Activated CD4-positive, CD25-positive, alpha-beta regulatory T cell treated with anti-CD3 and anti-CD28 coated beads, Interleukin-2, amount 50 U/mL, for 16 hours (primary cell): ENCODE results near the gene AMPD3.

Source experiments
- DNase-seq: peaks from one replicate; pipeline ENCODE4 v3.0.0-alpha.2; 2020; ENCODE audit warnings: low read depth, low spot score

The AMPD3 gene

GRCh38 chr11:10488121-10488933 lies 33.3 kb downstream of the AMPD3 start:
- DNase-seq = no peak

DNA sequence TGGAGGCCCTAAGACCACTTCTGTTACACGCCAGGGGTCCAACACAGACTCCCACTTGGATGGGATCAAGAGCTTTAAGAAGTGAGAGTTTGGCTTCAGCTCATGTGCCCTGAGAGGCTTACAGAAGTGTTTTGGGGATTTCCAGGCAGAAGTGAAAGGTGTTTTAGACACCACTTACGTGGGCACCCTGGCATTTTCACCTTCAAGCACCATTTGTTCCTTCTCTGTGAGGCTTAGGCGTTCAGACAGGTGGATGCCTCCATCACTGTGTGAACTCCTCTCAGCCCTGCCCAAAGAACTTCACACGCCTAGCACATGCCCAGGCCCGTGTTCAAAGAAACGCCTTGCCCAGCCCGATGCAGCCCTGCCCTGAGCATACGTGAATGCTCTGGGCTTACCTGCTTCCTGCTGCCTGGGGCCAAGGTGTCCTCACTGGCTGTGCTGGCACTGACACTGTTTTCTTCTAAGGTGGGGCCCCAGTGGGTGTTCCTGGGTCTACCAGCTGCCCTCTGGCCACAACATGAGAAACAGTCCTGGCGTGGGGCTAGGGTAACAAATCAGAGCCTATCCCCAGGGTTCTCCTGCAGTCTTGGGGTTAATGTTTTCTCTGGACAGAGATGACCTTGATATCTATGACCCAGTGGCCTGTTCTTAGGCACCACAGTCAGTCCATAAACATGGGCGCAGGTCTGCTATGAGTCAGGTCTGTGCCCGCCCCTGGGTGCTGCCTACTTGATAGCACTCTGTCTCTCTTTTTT lies 34.0 kb downstream of the AMPD3 start:
- no peak for DNase-seq

GRCh38 chr11:10490032-10490397 lies 35.0 kb downstream of the AMPD3 start:
- DNase-seq = no peak

DNA sequence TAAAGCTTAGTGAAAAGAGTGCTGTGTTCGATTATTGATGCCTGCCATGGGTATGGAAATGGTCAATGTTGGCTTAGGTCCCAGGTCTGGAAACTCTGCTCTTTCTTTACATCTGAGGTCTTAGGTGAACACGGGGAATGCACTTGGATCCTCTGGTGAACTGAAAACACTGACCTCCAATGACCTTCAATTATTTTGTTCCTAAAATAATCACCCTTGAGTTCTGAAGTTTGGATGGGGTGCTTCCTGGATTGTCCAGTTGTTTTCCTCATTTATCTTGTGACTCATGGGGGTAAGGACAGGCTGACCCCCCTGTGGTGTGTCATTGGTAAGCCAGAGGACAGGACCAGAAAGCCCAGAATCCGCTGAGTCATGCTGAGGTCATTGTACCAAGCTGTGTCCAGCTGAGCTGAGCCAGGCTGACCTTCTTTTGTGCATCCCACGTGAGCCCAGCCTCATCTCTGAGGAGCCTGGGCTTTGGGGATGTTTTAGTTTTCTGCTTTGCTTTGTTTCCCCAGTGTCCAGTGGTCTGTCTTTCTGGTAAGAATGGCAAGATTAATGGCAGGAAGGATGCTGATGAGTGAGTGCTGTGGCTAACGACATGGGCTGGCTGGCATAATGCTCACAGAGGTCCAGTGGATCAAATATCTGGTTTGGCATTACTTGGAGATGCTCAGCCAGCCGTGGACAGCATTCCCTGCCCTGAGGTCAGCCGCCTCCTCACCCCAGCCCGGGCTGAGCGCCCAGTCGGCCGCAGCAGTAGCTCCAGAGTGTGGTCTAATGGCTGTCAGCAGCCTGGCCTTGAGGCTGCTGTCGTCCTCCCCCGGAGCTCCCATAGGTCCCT lies 35.6 kb downstream of the AMPD3 start:
- DNase-seq = no peak

DNA sequence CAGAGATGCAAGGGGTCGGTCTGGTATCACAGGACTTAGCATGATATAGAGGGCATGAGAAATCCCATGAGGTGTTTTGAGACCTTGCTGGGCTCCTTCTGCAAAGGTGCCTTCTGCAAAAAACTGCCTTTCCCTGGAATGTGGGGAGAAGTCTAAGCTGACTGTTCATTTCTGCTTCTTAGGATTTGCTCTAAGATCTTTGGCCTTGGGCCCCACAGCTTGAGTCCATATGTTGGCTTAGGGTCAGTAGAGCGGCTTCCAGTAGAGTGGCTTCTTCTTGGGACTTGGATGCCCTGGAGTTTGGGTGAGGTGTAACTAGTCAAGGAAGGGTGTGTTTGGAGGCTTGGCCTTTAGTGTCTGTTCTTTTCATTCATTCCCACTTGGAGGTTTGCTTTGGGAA lies 37.0 kb downstream of the AMPD3 start:
- no peak for DNase-seq

- no peak for DNase-seq
Observed at GRCh38 chr11:10493041-10493663, 38.1 kb downstream of the AMPD3 start.

DNA sequence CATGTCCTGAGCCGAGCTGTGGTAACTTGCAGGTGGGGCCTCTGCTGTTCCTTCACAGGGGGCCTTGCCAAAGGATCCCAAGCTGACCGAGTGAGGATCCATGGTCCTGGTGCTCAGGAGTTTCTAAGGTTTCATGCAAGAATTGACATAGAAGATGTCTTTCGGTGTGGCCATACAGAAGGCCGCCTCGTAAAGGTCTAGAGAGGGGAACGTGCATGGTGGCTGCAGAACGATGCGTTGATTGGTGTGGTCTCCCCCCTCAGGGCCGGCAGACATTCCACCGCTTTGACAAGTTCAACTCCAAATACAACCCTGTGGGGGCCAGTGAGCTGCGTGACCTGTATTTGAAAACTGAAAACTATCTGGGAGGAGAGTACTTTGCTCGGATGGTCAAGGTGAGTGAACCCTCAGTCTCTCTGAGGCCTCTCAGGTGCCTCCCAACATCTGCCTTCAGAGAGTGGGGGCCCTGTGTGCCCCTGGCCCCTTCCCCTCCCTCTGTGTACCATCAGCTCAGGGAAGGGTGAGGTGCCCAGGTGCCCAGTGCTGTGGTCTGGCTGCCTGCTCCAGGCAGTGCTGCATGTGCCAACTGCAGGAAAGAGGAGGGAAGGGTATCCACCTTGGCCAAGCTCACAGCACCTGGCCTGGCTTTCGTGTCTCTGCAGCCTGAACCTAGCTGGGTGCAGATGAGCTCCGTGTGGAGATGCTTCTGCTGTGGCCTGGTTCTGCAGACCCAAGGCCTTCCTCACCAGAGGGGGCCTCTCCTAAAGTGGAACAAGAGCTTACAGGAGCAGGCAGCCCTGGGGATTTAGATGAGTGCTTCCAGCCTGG lies 39.8 kb downstream of the AMPD3 start:
- DNase-seq = no peak

DNA sequence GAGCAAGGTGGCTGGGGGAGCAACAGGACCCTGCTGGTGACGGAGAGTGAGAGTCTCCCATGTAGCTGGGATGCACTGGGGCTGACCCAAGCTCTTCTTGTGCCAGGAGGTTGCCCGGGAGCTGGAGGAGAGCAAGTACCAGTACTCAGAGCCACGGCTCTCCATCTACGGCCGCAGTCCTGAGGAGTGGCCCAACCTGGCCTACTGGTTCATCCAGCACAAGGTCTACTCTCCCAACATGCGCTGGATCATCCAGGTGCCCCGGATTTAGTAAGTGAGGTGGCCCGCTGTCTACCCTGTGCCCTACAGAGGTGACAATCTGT lies 40.4 kb downstream of the AMPD3 start:
- DNase-seq = no peak

DNA sequence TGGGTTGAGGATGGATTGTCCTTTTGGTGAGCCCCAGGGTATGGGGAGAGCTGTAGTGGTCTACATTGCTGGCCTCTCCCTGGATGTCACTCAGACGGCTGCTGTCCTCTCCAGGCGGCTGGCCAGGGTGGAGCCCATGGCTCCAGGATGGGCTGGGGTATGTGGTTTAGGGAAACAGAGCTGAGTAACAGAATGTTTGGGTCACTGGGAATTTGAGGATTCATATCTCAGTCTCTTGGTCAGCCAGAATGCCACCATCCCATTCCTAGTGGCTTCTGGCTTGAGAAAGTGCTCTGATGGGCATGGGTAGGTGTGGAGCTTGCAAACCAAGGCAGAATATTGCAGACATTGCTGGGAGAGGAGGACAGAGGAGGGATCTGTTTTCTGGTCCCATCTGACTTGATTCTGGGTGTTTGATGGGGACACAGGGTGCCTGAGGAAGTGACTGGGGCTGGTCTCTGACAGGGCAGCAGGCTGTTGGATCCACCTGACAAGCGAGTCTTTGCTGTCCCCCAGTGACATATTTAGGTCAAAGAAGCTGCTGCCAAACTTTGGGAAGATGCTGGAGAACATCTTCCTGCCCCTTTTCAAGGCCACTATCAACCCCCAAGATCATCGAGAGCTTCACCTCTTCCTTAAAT lies 41.4 kb downstream of the AMPD3 start:
- no peak for DNase-seq

- no peak for DNase-seq
Observed at GRCh38 chr11:10497371-10498021, 42.4 kb downstream of the AMPD3 start.

DNA sequence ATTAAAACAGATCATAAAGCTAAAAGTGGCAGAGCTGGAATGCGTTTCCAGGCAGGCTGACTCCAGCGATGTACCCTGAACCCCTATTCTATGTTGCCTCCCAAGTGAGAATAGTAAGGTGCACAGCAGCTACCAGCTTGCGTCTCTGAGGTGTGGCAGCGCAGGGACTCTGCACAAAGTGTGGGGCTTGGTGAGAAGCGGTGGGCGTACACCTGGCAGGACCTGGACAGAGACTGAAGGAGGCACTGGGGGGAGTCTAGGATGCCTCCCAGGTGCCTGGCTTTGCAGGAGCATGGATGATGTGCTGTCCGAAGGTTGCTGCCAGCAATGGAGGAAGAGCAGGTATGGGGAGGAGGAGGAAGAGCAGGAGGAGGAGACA lies 42.9 kb downstream of the AMPD3 start:
- no peak for DNase-seq

- no peak for DNase-seq
Observed at GRCh38 chr11:10498426-10499250, 43.6 kb downstream of the AMPD3 start.

DNA sequence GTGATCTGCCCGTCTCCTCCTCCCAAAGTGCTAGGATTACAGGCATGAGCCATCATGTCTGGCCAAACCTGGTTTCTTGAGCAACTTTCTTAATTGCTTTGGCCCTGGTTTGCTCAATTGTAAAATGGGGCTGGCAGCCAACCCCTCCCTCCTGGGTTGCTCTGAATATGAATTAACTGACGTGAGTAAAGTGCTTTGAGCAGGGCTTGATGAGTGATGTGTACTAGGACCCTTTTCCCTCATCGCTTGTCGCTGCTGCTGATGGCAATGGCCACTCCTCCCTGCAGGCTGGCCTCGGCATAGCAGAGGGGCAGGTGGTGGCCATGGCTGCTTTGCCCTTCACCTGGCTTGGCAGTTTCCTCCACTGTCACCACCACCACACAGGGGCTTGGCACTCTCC lies 44.4 kb downstream of the AMPD3 start:
- DNase-seq = no peak

DNA sequence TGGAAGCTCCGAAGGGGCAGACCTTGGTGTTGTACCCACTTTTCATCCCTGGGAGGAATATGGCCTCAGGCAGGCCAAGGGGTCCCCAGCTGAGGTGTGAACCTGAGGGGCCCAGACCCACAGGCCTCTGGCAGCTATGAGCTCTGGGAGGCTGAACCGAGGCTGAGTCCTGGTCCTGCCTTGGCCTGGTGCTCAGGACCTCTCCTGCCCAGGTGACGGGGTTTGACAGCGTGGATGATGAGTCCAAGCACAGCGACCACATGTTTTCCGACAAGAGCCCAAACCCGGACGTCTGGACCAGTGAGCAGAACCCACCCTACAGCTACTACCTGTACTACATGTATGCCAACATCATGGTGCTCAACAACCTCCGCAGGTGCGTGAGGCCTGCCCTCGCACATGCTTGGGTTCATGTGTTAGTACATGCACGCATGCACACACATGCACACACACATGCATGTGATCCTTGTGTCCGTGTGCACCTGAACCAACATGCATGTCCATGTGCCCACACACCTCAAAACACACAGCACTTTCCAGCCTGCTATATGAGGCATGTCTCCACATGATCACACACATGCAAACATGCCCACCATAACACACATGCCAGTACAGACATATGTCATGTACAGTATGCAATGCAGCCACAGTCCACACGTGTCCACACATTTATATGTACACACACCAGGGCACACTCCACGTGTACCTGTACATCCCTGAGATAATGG lies 45.0 kb downstream of the AMPD3 start:
- DNase-seq = no peak

- no peak for DNase-seq
Observed at GRCh38 chr11:10500757-10501684, 46.0 kb downstream of the AMPD3 start.

GRCh38 chr11:10502065-10502680 lies 47.1 kb downstream of the AMPD3 start:
- no peak for DNase-seq

DNA sequence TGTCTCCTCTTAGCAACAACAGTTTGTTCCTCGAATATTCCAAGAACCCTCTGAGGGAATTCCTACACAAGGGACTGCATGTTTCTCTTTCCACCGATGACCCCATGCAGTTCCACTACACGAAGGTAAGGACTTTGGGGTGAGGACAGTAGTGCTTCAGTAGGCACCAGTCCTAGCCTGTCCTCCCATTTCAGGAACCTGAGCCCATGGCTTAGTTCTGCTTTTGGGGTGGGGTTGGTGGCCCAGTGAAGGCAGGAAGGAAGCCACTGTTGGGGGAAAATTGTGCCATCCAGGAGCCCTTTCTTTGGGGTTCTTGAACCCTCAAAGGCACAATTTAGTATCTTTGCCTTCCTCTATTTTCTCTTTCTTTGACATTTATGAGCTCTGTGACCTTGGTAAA lies 47.7 kb downstream of the AMPD3 start:
- no peak for DNase-seq
